Stimulated activated CD4-positive, alpha-beta T cell treated with anti-CD3 and anti-CD28 coated beads, Interleukin-2, amount 100 ng/mL, for 4 hours (primary cell): Measurements from ENCODE around the gene BTRC.

Experiments used
- DNase-seq: peaks from one replicate; pipeline ENCODE4 v3.0.0-alpha.2; 2020; ENCODE audit warnings: low read depth

The BTRC gene

GRCh38 chr10:101444058-101444898, 90.3 kb downstream of the BTRC start:
- DNase-seq: no peak

DNA sequence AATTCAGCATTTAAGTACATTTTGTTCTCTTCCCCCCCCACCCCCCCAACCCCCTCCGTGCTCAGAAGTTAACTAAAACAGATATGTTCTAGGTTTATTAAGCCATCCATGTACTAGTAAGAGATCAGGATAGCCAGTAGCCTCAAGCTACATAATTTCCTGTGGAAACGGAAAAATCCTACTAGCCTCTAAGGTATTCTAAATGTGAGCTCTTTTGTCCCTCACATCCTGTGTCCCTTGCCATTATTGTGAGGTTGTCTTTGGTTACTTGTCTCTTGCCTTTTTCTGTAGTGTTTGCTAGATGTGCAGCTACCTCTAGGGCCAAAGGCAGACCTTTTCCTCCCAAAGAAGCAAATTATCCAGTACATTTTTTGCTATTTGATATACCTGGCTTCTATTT, 92.1 kb downstream of the BTRC start:
- DNase-seq: no peak

- no peak for DNase-seq
These were observed 93.0 kb downstream of the BTRC start for GRCh38 chr10:101446947-101447346.

- DNase-seq: no peak
These were observed 93.5 kb downstream of the BTRC start for GRCh38 chr10:101447477-101447876.

GRCh38 chr10:101450277-101451080, 96.5 kb downstream of the BTRC start:
- DNase-seq: no peak

DNA sequence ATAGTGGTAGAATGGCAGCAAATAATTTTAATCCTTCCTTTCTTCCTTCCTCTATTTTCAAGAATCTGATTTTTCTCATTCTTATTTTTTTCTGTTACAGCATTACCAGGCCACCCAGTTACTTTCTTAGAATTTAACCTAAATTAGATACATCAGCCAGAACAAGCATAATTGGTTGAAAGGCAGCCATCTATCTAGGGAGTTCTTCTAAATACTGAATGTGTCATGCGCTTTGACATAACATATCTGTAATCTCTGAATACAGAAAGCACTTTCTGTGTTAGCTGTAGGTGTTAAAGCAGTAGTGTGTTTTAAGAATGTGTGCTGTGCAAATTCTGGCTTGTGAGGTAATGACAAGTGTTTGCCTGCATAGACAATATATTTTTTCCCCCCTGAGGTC, 97.3 kb downstream of the BTRC start:
- DNase-seq: no peak

- no peak for DNase-seq
These were observed 97.7 kb downstream of the BTRC start for GRCh38 chr10:101451667-101452069.

GRCh38 chr10:101452176-101452575, 98.2 kb downstream of the BTRC start:
- DNase-seq: no peak

DNA sequence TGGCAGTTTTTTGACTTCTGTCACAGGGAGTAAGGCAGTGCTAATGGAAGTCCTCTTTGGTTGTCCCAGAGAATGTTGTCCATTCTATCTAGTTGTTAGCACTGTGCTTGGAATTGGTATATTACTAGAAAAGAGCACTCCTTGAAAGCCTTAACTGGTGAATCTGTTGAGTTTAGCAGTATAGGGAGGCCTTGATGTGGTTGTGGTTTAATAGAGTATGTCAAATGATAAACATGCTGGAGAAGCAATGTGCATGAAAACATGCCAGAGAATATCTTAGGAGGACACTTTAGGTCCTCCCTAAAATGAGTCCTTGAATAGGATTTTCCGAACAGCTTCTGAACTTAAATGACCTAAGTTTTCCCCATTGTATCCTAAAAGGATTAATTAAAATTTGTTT, 98.6 kb downstream of the BTRC start:
- DNase-seq: no peak

- no peak for DNase-seq
These were observed 99.4 kb downstream of the BTRC start for GRCh38 chr10:101453318-101453717.

GRCh38 chr10:101453791-101454718, 100.1 kb downstream of the BTRC start:
- no peak for DNase-seq

DNA sequence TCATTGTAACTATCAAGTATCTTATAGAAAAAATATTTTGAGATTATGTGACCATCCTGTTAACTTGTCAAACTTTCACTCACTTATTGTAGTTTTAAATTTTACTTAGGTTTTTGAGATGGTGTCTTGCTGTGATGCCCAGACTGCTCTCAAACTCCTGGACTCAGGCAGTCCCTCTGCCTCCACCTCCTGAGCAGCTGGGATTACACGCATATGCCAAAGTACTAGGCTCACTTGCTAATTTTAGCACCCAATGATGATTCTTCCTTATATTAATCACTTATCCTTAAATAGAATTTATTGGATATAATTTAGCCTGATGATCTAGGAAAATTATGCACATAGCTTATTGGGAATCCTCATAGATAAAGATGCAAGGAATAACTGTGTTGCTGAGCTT, 104.9 kb downstream of the BTRC start:
- DNase-seq: no peak

GRCh38 chr10:101464082-101464481, 110.1 kb downstream of the BTRC start:
- DNase-seq: no peak

DNA sequence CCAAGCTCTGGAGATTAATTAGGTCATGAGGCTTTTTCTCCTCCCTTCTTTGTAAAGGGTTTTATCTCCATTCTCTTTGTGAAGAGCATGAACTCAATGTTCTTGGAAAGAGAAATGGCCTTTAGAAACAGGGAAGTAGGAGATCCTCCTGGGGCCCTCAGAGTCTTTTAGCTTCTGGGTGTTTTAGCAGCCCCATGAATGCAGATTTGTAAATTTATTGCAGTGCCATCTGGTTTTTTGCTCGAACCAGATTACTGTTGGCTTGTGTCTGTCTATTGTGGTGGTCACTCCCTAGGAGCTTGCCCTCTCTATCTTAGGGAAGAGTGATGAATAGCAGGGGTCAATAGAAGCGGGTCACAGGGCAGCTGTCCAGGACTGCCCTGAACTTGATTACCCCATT, 110.6 kb downstream of the BTRC start:
- no peak for DNase-seq

- DNase-seq: no peak
These were observed 112.3 kb downstream of the BTRC start for GRCh38 chr10:101466016-101466912.

DNA sequence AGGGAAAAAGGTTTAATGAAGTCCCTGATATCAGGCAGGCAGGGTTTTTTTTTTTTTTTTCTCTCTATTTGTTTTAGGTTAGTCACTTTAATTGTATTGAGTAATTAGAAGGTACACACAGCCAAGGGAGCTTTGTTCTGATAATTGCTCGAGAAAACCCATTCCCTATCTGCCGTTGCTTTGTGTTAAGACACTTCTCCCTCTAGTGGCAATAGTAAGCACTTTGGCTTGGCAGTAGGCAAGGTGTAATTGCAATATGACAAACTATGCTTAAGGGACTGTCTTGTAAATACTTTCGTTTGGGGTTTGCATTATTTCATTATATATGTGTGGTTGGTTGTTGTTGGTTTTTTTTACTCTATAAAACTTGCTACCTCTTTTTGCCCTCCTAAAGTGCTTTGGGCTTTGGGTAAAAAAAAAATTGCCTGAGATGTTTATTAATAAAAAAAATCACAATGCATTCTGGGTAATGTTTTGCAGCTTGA, 113.4 kb downstream of the BTRC start:
- DNase-seq: peak; percentile 2

- DNase-seq: no peak
These were observed 114.2 kb downstream of the BTRC start for GRCh38 chr10:101468159-101468558.

- DNase-seq: no peak
These were observed 122.4 kb downstream of the BTRC start for GRCh38 chr10:101476383-101476782.

DNA sequence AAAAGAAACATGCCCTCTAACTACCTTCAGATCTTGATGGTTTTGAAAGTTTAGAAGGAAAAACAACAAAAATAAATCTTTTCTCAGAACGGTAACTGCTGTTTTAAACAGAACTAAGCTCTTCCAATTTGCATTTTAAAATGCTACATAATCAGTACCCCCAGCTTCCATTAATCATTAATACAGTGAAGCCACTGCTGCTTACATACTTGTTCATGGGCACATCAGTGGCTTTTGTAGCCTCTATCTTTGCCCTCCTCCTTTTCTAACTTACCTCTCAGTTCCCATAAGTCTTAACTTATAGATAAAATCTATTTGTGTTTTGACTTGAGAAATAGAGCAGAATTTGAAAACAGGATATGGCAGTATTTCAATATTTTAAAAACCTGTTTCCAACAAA, 125.0 kb downstream of the BTRC start:
- DNase-seq: no peak

DNA sequence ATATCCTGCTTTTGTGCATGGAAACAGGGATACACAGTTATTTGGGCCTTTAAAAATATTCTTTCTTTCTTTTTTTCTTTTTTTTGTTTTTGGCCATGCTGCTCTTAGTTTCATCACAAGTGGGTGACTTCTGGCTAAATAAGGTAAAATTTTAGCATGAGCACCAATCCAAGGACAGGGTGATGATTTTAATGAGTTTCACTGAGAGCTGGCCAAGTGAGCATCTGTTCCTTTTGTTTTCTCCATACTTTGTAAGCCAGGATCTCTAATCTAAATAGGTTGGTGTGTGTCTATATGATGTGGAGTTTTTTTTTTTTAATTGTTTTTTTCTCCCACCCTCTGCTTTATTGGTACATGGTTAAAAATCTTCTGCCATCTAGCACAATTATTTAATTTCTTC, 127.3 kb downstream of the BTRC start:
- no peak for DNase-seq

DNA sequence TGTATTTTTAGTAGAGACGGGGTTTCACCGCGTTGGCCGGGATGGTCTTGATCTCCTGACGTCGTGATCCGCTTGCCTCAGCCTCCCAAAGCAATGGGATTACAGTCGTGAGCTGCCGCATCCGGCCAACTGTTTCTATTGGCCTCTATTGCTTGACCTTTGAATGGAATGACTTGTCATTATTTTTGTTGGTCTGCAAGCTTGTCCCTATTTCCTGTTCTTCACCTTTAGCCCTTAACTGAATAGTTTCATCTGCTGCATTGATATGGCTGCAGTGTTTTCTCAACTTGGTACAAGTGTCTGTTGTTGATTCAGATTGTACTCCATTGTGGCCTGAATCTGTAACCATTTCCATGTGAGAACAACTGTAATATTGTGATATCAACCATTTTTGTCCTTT, 128.6 kb downstream of the BTRC start:
- no peak for DNase-seq
